Urinary bladder (tissue), 4 donors: Measurements from ENCODE around the gene KSR2. TPM values are rescaled to one million over a fixed set of nuclear protein-coding genes. Genes with fewer than 3 reads are reported as not detected.

Source experiments
- DNase-seq: peaks from one replicate; pipeline ENCODE4 v3.0.0-alpha.2; 2015; ENCODE audit errors: extremely low spot score
- H3K27ac ChIP-seq: one replicate; pipeline ENCODE4 v1.5.1; 2013; ENCODE audit warnings: low read depth, mild to moderate bottlenecking, moderate library complexity
- H3K36me3 ChIP-seq: one replicate; pipeline ENCODE4 v1.6.1; 2013; ENCODE audit warnings: mild to moderate bottlenecking, moderate library complexity; ENCODE audit not compliant: insufficient read depth
- H3K4me1 ChIP-seq: one replicate; pipeline ENCODE4 v1.6.1; 2013; ENCODE audit warnings: mild to moderate bottlenecking, moderate library complexity; ENCODE audit not compliant: insufficient read depth
- H3K4me3 ChIP-seq: one replicate; pipeline ENCODE4 v1.5.1; 2013; ENCODE audit warnings: low read depth, low read length
- WGBS: extraction: QIAGEN DNeasy Blood & Tissue Kit; methylation state at CpG from one replicate; pipeline ENCODE4 v1.1.7; 2013; 5-methylcytosine and 5-hydroxymethylcytosine counted together
- polyA plus RNA-seq: library from polyadenylated mRNA; stranded (reverse); fragments of 200-250 nt; gene quantifications from one replicate; pipeline ENCODE4 v1.2.3, GENCODE V29; 2013
- total RNA-seq: library from RNA; depleted of rRNA; stranded (reverse); fragments of >200 nt; gene quantifications from one replicate; pipeline ENCODE4 v1.2.3, GENCODE V29; 2014
- donor health status: healthy with polysubstance abuse.
- donor health status: healthy.

The KSR2 gene
- total and polyA plus RNA-seq, 2 donors = 0.05 to 0.32 TPM

- 72% methylated on average over 7 of the region's 7 CpGs for WGBS
- H3K36me3 ChIP-seq = no peaks in the 10 kb centered on the region
- no peaks in the 10 kb centered on the region for H3K4me1 ChIP-seq
- no peak overlapping the region for H3K27ac ChIP-seq
- H3K4me3 ChIP-seq = no peak overlapping the region
- DNase-seq = no peak
These were observed 471.4 kb downstream of the KSR2 start for GRCh38 chr12:117497407-117497806.

GRCh38 chr12:117494833-117495655, 473.7 kb downstream of the KSR2 start:
- no peak overlapping the region for H3K27ac ChIP-seq
- H3K4me1 ChIP-seq = no peaks in the 10 kb centered on the region
- no peak overlapping the region for H3K4me3 ChIP-seq
- no peaks in the 10 kb centered on the region for H3K36me3 ChIP-seq
- DNase-seq = no peak
- WGBS = 15% methylated on average over 8 of the region's 8 CpGs

GRCh38 chr12:117491711-117492110, 477.1 kb downstream of the KSR2 start:
- Histone ChIP-seq H3K4me1 (no peaks in the 10 kb centered on the region), H3K27ac (no peak overlapping the region), H3K36me3 (no peaks in the 10 kb centered on the region), H3K4me3 (no peak overlapping the region)
- 58% methylated on average over 7 of the region's 7 CpGs for WGBS
- no peak for DNase-seq

GRCh38 chr12:117490130-117490529, 478.7 kb downstream of the KSR2 start:
- DNase-seq = no peak
- Histone ChIP-seq H3K4me1 (no peaks in the 10 kb centered on the region), H3K4me3 (no peak overlapping the region), H3K27ac (no peak overlapping the region), H3K36me3 (no peaks in the 10 kb centered on the region)
- 87% methylated on average over 3 of the region's 3 CpGs for WGBS

DNA sequence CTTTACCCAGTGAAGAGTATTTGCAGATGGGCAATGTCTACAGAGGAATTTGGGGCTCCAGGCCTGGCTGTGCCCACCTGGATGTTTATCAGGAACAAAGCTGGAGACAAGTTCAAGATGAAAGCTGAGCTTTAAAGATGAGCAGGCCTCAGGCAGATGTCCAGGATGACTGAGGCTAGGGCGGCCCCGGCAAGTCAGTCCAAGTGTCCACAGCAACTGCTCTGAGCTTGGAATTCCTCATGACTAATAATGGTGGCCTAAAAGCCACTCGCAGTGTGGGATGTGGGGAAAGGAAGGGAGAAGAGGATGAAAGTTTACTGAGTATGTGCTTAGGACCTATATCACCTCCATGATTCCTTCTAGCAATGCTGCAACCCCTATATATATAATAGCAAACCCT, 479.1 kb downstream of the KSR2 start:
- Histone ChIP-seq H3K4me1 (no peaks in the 10 kb centered on the region), H3K36me3 (no peaks in the 10 kb centered on the region), H3K27ac (no peak overlapping the region), H3K4me3 (no peak overlapping the region)
- 90% methylated on average over 3 of the region's 3 CpGs for WGBS
- DNase-seq = no peak

DNA sequence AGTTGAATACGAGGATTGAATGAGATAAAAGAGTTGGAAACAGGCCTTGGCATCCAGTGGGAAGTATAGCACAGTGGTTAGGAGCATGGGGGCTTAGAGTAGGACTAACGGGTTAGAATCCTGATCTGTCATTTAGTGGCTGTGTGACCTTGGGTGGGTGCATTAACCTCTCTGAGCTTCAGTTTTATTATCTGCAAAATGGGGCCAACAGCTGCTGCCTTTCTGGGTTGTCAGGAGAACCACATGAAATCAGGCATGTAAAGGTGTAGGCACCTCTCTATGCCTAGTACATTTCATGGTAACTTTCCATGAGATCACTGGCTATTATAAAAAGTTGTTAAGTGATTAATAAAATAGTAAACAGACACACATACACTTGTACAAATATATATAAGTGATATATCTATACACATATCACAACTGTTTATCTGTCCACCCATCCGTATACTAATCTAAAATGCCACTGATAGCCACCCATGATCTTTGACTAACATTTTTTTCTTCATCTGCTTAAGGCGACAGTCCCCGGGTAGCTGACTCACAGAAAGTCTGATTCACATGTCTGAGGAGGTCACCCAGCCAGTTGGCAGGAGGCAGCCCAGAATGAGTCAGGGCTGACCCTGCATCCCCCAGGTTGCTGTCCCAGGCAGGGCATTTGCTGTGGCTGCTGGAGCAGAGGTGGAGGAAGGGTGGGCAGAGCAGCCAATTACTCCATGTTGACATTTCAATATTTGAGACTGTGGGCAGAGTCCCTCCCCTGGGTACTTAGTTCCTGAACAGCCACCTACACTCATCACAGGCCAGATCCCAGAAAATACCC, 481.7 kb downstream of the KSR2 start:
- no peak for DNase-seq

DNA sequence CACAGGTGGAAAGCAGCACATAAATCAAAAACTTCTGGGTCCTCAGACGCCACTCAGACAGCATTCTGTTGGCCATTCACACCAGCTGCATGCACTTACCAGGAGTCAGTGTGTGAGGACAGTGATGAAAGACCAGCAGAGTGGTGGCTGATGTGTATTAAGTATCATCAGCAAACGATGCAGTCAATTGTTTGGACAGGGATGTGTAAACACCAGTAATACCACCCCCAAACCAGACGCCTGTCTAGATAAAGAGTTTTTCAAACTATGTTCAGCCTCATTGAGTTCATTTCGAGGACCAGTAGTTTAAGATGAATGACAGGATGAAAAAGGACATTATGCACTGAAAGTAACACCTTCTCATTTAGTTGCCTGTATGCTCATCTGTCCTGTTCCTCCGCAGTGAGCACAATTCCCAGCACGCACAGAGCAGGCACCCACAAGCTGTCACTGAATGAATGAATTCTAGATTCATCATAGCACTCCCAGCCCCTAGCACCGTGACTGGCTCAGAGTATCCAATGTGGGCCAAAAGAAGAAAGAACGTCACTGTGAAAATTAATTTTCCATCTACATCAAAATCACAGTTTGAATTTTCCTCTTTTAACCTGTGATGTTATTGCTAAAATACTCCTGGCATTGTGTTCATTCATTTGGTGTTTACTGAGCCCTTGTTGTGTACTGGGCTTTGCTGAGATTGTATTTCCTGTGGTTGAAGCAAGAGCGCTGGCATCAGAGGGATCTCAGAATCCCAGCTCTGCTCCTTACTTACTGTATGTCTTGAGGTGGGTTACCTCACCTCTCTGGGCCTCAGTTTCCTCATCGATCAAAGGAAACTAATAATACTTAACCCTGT, 482.6 kb downstream of the KSR2 start:
- WGBS = 56% methylated on average over 10 of the region's 10 CpGs
- Histone ChIP-seq H3K4me3 (no peak overlapping the region), H3K36me3 (no peaks in the 10 kb centered on the region), H3K4me1 (no peaks in the 10 kb centered on the region), H3K27ac (no peak overlapping the region)
- DNase-seq = no peak

More for the DNA sequence above, 481.7 kb downstream of the KSR2 start:
- H3K36me3 ChIP-seq = no peaks in the 10 kb centered on the region
- H3K27ac ChIP-seq = no peak overlapping the region
- H3K4me1 ChIP-seq = no peaks in the 10 kb centered on the region
- WGBS = 58% methylated on average over 5 of the region's 5 CpGs
- no peak overlapping the region for H3K4me3 ChIP-seq

- Histone ChIP-seq H3K4me1 (no peaks in the 10 kb centered on the region), H3K4me3 (no peak overlapping the region), H3K27ac (no peak overlapping the region), H3K36me3 (no peaks in the 10 kb centered on the region)
- WGBS = 79% methylated on average over 3 of the region's 3 CpGs
- DNase-seq = no peak
These were observed 483.9 kb downstream of the KSR2 start for GRCh38 chr12:117484901-117485300.

- WGBS = 69% methylated on average over 5 of the region's 5 CpGs
- Histone ChIP-seq H3K36me3 (no peaks in the 10 kb centered on the region), H3K27ac (no peak overlapping the region), H3K4me3 (no peak overlapping the region), H3K4me1 (no peaks in the 10 kb centered on the region)
- no peak for DNase-seq
These were observed 485.3 kb downstream of the KSR2 start for GRCh38 chr12:117483501-117483900.

DNA sequence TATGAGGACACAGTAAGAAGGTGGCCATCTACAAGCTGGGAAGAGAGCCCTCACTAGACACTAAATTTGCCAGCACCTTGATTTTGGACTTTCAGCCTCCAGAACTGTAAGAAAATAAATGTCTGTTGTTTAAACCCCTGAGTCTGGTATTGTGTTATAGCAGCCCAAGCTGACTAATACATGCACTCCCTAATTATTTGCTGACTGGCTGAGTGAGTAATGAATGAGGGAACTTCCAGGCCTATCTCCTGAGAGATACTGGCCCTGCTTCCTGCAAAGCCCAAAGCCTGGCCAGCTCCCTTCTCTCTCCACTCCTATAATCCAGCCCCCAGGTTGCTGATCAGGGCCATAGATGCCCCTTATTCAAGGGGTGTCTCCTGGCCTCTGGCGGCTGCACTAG, 487.3 kb downstream of the KSR2 start:
- Histone ChIP-seq H3K36me3 (no peaks in the 10 kb centered on the region), H3K4me3 (no peak overlapping the region), H3K4me1 (no peaks in the 10 kb centered on the region), H3K27ac (no peak overlapping the region)
- no peak for DNase-seq
- 83% methylated on average over 1 of the region's 1 CpG for WGBS

GRCh38 chr12:117476341-117476740, 492.4 kb downstream of the KSR2 start:
- H3K36me3 ChIP-seq = no peaks in the 10 kb centered on the region
- no peak overlapping the region for H3K4me3 ChIP-seq
- no peaks in the 10 kb centered on the region for H3K4me1 ChIP-seq
- DNase-seq = no peak
- H3K27ac ChIP-seq = no peak overlapping the region
- WGBS = 91% methylated on average over 7 of the region's 7 CpGs

DNA sequence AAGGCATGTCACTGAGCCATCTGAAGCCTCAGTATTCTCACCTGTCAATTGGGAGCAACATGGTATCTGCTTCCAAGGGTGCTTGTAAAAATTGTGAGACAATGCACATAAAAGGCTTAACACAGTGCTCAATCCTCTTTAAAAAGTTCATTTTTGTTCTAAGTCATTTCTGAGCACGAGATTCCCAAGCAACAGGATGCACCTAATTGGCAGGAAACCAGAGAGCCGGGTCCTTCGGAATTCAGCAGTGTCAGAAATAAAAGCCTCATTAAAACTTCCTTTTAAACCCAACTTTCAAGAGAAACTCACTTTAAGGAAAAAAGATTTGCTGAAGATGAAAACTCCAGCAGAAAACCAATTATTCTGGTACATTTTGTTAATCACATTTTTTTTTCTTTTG, 494.9 kb downstream of the KSR2 start:
- DNase-seq = no peak
- WGBS = 8% methylated on average over 3 of the region's 3 CpGs

DNA sequence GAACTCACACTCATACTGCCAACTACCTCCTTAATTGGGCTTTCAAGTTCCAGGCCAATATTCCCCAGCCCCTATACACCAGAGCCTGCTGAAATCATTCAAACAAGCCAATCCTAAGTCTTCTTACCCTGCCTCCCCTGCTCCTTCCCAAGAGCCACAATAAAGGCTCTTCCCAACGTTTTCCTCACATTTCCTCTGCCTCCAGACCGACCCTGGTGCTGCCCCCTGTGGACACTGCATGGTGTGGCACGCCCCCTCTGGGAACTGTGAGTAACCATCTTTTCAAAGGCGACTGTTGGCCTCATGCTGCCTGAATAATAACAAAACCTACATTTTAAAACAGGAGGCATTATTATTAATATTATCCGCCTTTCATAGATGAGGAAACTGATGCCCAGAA, 495.8 kb downstream of the KSR2 start:
- H3K27ac ChIP-seq = no peak overlapping the region
- DNase-seq = no peak
- H3K4me3 ChIP-seq = no peak overlapping the region
- H3K4me1 ChIP-seq = no peaks in the 10 kb centered on the region
- 28% methylated on average over 5 of the region's 5 CpGs for WGBS
- no peaks in the 10 kb centered on the region for H3K36me3 ChIP-seq

More for the DNA sequence above, 494.9 kb downstream of the KSR2 start:
- H3K27ac ChIP-seq = no peak overlapping the region
- no peaks in the 10 kb centered on the region for H3K36me3 ChIP-seq
- H3K4me3 ChIP-seq = no peak overlapping the region
- no peaks in the 10 kb centered on the region for H3K4me1 ChIP-seq
